Upper lobe of left lung (tissue), 6 donors: ENCODE measurements around the gene CASP6. TPM values are rescaled to one million over a fixed set of nuclear protein-coding genes. Genes with fewer than 3 reads are reported as not detected.

Experiments used
- ATAC-seq, 2 donors: fragments of 200-7000 bp; cut with Tn5 transposase; one replicate each; pipeline ENCODE4 v1.9.1; 2022; ENCODE audit warnings: mild to moderate bottlenecking in 2 of 2, moderate library complexity in 2 of 2; ENCODE audit not compliant: low FRiP score in 2 of 2
- DNase-seq, 2 donors: peaks; one replicate each; pipeline ENCODE4 v3.0.0-alpha.2; 2019 to 2020
- H3K27ac ChIP-seq, 4 donors: fragments of 200-600 bp; sonication (generic); one replicate each; pipeline ENCODE4 v1.5.1; 2016 to 2019
- H3K27me3 ChIP-seq, 4 donors: fragments of 200-600 bp; sonication (generic); one replicate each; pipeline ENCODE4 v1.5.1; 2017 to 2019
- H3K36me3 ChIP-seq, 4 donors: fragments of 200-600 bp; sonication (generic); one replicate each; pipeline ENCODE4 v1.5.1; 2016 to 2019
- H3K4me1 ChIP-seq, 4 donors: fragments of 200-600 bp; sonication (generic); one replicate each; pipeline ENCODE4 v1.5.1; 2018 to 2019
- H3K4me3 ChIP-seq, 4 donors: fragments of 200-600 bp; sonication (generic); one replicate each; pipeline ENCODE4 v1.5.1; 2017 to 2019; ENCODE audit warnings: mild to moderate bottlenecking in 2 of 4, moderate library complexity in 1 of 4
- H3K9me3 ChIP-seq, 4 donors: fragments of 200-600 bp; sonication (generic); one replicate each; pipeline ENCODE4 v1.5.1; 2018 to 2019
- CTCF ChIP-seq, 6 experiments: fragments of 450-650 bp in 4 of 6; fragments of 200-600 bp in 2 of 6; sonication (generic) in 2 of 6; IDR thresholded peaks; one replicate each; pipeline ENCODE4 v1.5.1; 2016 to 2019; ENCODE audit warnings: antibody characterized with exemption in 6 of 6
- EP300 ChIP-seq, 4 donors: sonication (generic); formaldehyde crosslinking; IDR thresholded peaks; one replicate each; pipeline ENCODE4 v1.5.1; 2017; ENCODE audit warnings: antibody characterized with exemption in 4 of 4, control low read depth in 2 of 4
- POLR2A ChIP-seq, 4 donors: fragments of 450-650 bp; IDR thresholded peaks; one replicate each; pipeline ENCODE4 v1.5.1; 2016 to 2017; ENCODE audit warnings: antibody characterized with exemption in 4 of 4, mild to moderate bottlenecking in 2 of 4
- POLR2AphosphoS5 ChIP-seq, 2 donors: sonication (generic); formaldehyde crosslinking; IDR thresholded peaks; one replicate each; pipeline ENCODE4 v1.5.1; 2017; ENCODE audit warnings: antibody characterized with exemption in 2 of 2
- WGBS, 2 donors: methylation state at CpG; one replicate each; pipeline ENCODE4 v1.1.5; 2017 to 2018; 5-methylcytosine and 5-hydroxymethylcytosine counted together
- small RNA-seq, 4 donors: library from RNA; depleted of rRNA; stranded (forward); fragments of <200 nt; gene quantifications; one replicate each; pipeline ENCODE3, GENCODE V24; 2016
- total RNA-seq, 6 donors: library from RNA; depleted of rRNA in 4 of 6; stranded (reverse); fragments of >200 nt in 4 of 6; gene quantifications; one replicate each; pipeline versions ENCODE4 v1.1.0 to v1.2.1, GENCODE V29; 2016 to 2021
- donor health status: DM: no; HTN: no; CAD: no; lungs with moderate emphysema.
- donor health status: DM: no; HTN: yes; CAD: no; lungs with severe emphysema.

CASP6 gene
- total RNA-seq, 6 donors from 2014 or later = 12.1 to 29.5 (median 15.5) TPM

- TF ChIP-seq CTCF (IDR thresholded peaks at IDR 0.05) (no peak), POLR2AphosphoS5 (IDR thresholded peaks at IDR 0.05) (no peak), POLR2A (IDR thresholded peaks at IDR 0.05) (no peak), EP300 (IDR thresholded peaks at IDR 0.05) (no peak)
- ATAC-seq = no peak
These were observed 57.2 kb downstream of the CASP6 start for GRCh38 chr4:109645874-109646710.

GRCh38 chr4:109640644-109641043 lies 62.6 kb downstream of the CASP6 start:
- H3K4me1 ChIP-seq = no peaks in the 10 kb centered on the region
- no peak overlapping the region for H3K27ac ChIP-seq
- WGBS, 2 donors = 89 to 92% methylated on average over 2 of the region's 2 CpGs
- ATAC-seq (no peak), DNase-seq (no peak)
- H3K9me3 ChIP-seq = no peaks in the 10 kb centered on the region
- no peak overlapping the region for H3K4me3 ChIP-seq
- no peak for TF ChIP-seq CTCF (IDR thresholded peaks at IDR 0.05)
- no peak for TF ChIP-seq EP300 (IDR thresholded peaks at IDR 0.05)
- no peak for TF ChIP-seq POLR2A (IDR thresholded peaks at IDR 0.05)
- no peak for TF ChIP-seq POLR2AphosphoS5 (IDR thresholded peaks at IDR 0.05)
- no peaks in the 10 kb centered on the region for H3K27me3 ChIP-seq
- no peaks in the 10 kb centered on the region for H3K36me3 ChIP-seq

More at GRCh38 chr4:109645874-109646710, 57.2 kb downstream of the CASP6 start:
- Histone ChIP-seq H3K36me3 (no peaks in the 10 kb centered on the region), H3K27ac (no peak overlapping the region), H3K27me3 (no peaks in the 10 kb centered on the region), H3K4me1 (no peaks in the 10 kb centered on the region), H3K4me3 (no peak overlapping the region), H3K9me3 (no peaks in the 10 kb centered on the region)
- 82% methylated on average over 7 of the region's 7 CpGs for WGBS, 2 donors
- DNase-seq = no peak

Small RNAs within 50 kb of the gene (small RNA-seq; reads per million reads assigned to genes)
- 0 reads per million in 4 donors for gene HIGD1AP14

Other genes starting within 250 kb of the CASP6 start
- gene MCUB, start 143.2 kb downstream of the CASP6 start, total RNA-seq = 10 to 100 TPM in 5 of 6 donors, 1 to 10 TPM in 1; 8.8 to 37.9 (median 19.4) TPM
- gene PLA2G12A, start 26.6 kb upstream of the CASP6 start, total RNA-seq = 10 to 100 TPM in 5 of 6 donors, 1 to 10 TPM in 1; 8.4 to 34.2 (median 24.1) TPM
- 100 to 1,000 TPM in 1 of 6 donors, 10 to 100 TPM in 5; 20.2 to 122 (median 53.3) TPM for gene CFI, start 98.6 kb upstream of the CASP6 start, total RNA-seq
- gene GAR1, start 112.3 kb upstream of the CASP6 start, total RNA-seq = 10 to 100 TPM in 2 of 6 donors, 1 to 10 TPM in 4; 2.1 to 14.6 (median 9.1) TPM
- under 1 TPM in 1 of 6 donors, not detected in 5; 0.46 TPM for gene RRH, start 124.5 kb upstream of the CASP6 start, total RNA-seq
- 1 to 10 TPM in 1 of 6 donors, under 1 TPM in 4, not detected in 1; 0.20 to 1.0 (median 0.46) TPM for gene LRIT3, start 144.7 kb upstream of the CASP6 start, total RNA-seq
- gene EGF, start 209.4 kb upstream of the CASP6 start, total RNA-seq = 10 to 100 TPM in 1 of 6 donors, 1 to 10 TPM in 5; 1.5 to 10.1 (median 5.3) TPM